Progenitor cell of endocrine pancreas (in vitro differentiated cells): ENCODE data around the gene PCTP. TPM values are rescaled to one million over a fixed set of nuclear protein-coding genes. Genes with fewer than 3 reads are reported as not detected.

ENCODE experiments used
- DNase-seq: peaks from one replicate; pipeline ENCODE4 v3.0.0; 2021; ENCODE audit warnings: low spot score; ENCODE audit not compliant: unreplicated experiment
- H3K27ac Mint-ChIP-seq: 2 replicates; pipeline ENCODE4 v1.8.0; 2021; ENCODE audit warnings: mild to moderate bottlenecking, moderate library complexity, mixed read lengths
- H3K27me3 Mint-ChIP-seq: 2 replicates; pipeline ENCODE4 v1.8.0; 2021; ENCODE audit warnings: mixed read lengths
- H3K36me3 Mint-ChIP-seq: 2 replicates; pipeline ENCODE4 v1.8.0; 2022; ENCODE audit warnings: mixed read lengths; ENCODE audit not compliant: insufficient read depth
- H3K4me1 Mint-ChIP-seq: 2 replicates; pipeline ENCODE4 v1.8.0; 2021; ENCODE audit warnings: low read depth, mixed read lengths
- H3K4me3 Mint-ChIP-seq: 2 replicates; pipeline ENCODE4 v1.8.0; 2021; ENCODE audit warnings: low read depth, mild to moderate bottlenecking, moderate library complexity, mixed read lengths
- H3K9me3 Mint-ChIP-seq: 2 replicates; pipeline ENCODE4 v1.8.0; 2021; ENCODE audit warnings: low read depth, mixed read lengths
- total RNA-seq: library from RNA; stranded (reverse); gene quantifications from 2 replicates; pipeline ENCODE4 v1.2.1, GENCODE V29; 2021
- TF ChIP-seq, protein P1 (sequence below): fragments of 200-600 bp; sonication (generic); IDR thresholded peaks from one replicate; pipeline ENCODE4 v1.5.0; 2021; ENCODE audit warnings: antibody characterized with exemption, mild to moderate bottlenecking; ENCODE audit not compliant: unreplicated experiment

Gene PCTP
- total RNA-seq, 1 donor from 2014 or later, result 25.4 TPM

DNA sequence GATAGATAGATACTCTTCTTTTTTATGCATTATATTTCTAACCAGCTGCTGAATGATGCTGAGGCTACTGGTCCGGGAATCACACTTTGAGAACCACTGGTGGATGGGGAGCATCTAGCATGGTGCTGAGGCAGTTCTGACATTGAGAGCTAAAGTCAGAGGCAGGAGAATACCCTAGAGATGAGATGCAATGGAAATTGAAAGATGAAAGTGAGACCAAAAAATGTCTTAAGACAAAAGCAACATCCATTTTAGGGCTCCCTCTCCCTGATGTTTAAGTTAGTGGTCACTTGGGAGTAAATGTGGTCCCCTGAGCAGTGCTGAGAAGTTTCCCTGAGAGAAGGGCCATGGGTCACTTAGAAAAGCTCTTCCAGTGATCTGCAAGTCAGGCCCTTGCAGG is 6.8 kb downstream of the PCTP start:
- Mint-ChIP-seq H3K27ac (no peak overlapping the region), H3K4me3 (no peak overlapping the region), H3K27me3 (no peaks in the 10 kb centered on the region), H3K9me3 (peaks cover 4% of the 10 kb centered on the region), H3K36me3 (peaks cover 13% of the 10 kb centered on the region), H3K4me1 (peaks cover 15% of the 10 kb centered on the region)
- DNase-seq, result no peak
- TF ChIP-seq, protein P1, sequence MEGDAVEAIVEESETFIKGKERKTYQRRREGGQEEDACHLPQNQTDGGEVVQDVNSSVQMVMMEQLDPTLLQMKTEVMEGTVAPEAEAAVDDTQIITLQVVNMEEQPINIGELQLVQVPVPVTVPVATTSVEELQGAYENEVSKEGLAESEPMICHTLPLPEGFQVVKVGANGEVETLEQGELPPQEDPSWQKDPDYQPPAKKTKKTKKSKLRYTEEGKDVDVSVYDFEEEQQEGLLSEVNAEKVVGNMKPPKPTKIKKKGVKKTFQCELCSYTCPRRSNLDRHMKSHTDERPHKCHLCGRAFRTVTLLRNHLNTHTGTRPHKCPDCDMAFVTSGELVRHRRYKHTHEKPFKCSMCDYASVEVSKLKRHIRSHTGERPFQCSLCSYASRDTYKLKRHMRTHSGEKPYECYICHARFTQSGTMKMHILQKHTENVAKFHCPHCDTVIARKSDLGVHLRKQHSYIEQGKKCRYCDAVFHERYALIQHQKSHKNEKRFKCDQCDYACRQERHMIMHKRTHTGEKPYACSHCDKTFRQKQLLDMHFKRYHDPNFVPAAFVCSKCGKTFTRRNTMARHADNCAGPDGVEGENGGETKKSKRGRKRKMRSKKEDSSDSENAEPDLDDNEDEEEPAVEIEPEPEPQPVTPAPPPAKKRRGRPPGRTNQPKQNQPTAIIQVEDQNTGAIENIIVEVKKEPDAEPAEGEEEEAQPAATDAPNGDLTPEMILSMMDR, result no peak

DNA sequence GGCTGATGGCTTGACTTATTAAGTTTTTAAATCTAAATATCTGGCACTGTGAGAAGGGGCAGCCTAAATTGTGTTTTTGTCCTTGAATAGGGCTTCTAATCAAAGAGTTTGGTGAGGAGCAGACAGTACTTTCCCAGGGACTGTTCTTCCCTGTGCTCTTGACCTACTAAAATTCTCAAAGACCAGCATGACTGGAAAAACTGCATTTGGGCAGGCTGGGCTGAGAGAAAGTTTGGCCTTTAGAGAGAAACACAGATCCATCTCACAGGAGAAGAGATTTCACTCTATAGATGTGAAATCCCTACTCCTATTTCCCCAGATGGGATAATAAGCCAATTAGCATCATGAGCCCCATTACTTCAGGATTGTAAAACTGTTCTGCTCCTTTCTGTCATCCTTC is 7.3 kb downstream of the PCTP start:
- TF ChIP-seq, protein P1, result no peak
- H3K27ac Mint-ChIP-seq, result no peak overlapping the region
- H3K27me3 Mint-ChIP-seq, result no peaks in the 10 kb centered on the region
- H3K4me1 Mint-ChIP-seq, result peaks cover 12% of the 10 kb centered on the region
- peaks cover 4% of the 10 kb centered on the region for H3K9me3 Mint-ChIP-seq
- H3K36me3 Mint-ChIP-seq, result peaks cover 13% of the 10 kb centered on the region
- H3K4me3 Mint-ChIP-seq, result no peak overlapping the region
- no peak for DNase-seq

DNA sequence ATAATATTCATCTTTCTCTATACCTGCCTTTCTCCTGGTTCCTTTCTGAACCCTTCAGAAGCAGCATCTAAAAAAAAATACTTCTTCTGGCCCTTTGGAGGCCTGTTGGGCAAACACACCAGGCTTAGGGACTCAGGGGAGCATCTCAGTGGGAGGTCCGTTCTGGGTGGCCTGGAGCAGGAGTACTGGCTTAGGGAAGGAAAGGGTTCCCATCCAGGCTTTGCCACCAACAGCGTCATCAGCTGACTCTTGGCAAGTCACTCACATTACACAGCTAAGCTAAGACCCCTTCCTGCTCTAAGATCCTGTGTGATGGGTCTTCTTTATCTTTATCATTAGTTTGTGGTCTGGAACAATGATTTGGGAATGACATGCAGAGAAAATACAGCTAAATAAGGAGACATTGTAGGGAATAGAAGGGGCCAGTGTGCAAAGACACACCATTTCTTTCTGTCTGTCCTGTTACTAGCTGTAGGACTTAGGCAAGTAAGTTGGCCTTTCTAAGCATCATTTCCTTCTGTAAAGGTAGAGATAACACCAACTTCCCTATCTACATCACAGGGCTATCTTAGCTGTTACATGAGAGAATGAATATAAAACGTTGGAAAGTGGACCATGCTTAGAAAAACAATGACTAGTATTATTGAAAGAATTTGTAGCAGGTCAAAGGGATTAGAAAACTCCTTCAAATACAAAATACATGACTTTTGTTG is 9.9 kb downstream of the PCTP start:
- H3K4me3 Mint-ChIP-seq, result no peak overlapping the region
- peaks cover 12% of the 10 kb centered on the region for H3K4me1 Mint-ChIP-seq
- no peak overlapping the region for H3K27ac Mint-ChIP-seq
- no peak for DNase-seq
- peaks cover 4% of the 10 kb centered on the region for H3K36me3 Mint-ChIP-seq
- TF ChIP-seq, protein P1, result no peak
- H3K27me3 Mint-ChIP-seq, result no peaks in the 10 kb centered on the region
- peaks cover 8% of the 10 kb centered on the region for H3K9me3 Mint-ChIP-seq

DNA sequence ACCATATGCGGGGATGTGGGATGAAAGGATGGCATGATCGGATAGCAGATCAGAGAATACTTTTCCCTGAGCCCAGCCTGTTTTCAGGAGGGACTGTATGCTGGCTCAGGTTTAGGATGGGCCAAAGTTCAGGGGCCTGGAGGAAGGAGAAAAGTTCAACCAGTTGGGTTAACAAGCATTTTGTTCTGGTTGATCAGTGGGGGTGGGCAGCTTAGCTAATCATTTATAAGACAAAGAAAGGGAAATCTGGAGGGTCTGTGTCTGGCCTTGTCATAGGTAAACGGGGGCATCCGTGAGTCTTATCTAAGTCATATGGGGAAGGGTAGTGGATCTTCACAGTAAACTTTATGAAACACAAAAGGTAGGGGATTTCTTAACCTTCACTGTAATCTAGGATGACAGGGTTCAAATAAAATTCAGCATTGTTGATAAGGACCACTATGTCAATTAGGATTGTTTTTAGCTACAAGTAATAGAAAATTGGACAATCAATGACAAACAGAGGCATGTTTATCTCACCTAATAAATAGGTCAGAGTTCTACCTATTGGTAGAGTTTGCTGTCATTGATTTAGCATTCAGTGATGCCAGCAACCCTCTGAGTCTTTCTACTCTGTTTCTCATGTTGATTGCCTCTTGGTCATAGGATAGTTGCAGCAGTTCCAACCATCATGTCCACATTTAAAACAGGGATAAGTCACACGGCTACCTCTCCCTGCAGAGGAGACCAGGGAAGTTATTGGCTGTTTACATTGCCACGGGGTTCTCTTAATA is 11.4 kb downstream of the PCTP start:
- Mint-ChIP-seq H3K36me3 (peaks cover 4% of the 10 kb centered on the region), H3K27me3 (no peaks in the 10 kb centered on the region), H3K4me3 (no peak overlapping the region), H3K4me1 (peaks cover 12% of the 10 kb centered on the region), H3K27ac (peak overlapping the region; percentile 15), H3K9me3 (peaks cover 8% of the 10 kb centered on the region)
- TF ChIP-seq, protein P1, result no peak
- no peak for DNase-seq

DNA sequence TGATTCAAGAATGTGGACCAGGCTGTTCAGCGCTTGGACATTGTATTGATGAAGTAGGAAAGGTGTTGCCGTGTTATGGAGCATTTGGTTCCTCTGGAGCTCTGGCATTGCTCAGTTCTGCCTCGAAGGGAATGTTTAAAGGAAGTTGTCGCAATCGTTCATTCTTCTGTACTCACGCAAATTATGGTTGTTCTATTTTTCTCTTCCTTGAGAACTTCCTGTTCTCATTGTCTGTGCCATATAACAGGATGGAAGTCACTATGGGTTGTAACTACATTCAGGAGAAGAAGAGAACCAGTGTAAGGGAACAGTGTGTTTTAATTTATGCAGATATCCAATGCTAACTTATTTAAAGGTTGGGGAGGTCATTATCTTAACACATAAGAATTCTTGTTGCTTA is 13.0 kb downstream of the PCTP start:
- peaks cover 12% of the 10 kb centered on the region for H3K4me1 Mint-ChIP-seq
- no peak overlapping the region for H3K27ac Mint-ChIP-seq
- H3K27me3 Mint-ChIP-seq, result no peaks in the 10 kb centered on the region
- H3K4me3 Mint-ChIP-seq, result no peak overlapping the region
- H3K36me3 Mint-ChIP-seq, result peaks cover 9% of the 10 kb centered on the region
- TF ChIP-seq, protein P1, result no peak
- H3K9me3 Mint-ChIP-seq, result peaks cover 8% of the 10 kb centered on the region
- DNase-seq, result no peak
